A549 (cell line): ENCODE data around the gene ACOX1. TPM values are rescaled to one million over a fixed set of nuclear protein-coding genes. Genes with fewer than 3 reads are reported as not detected.

Experiments
- ATAC-seq, 2 experiments: fragments of 200-7000 bp in 1 of 2; fragments of >200 bp in 1 of 2; cut with Nextera tagmentation in 1 of 2; cut with Tn5 transposase in 1 of 2; 3 replicates each; pipeline versions ENCODE4 v1.8.0 to v1.9.1; 2018 to 2020; ENCODE audit warnings: mild to moderate bottlenecking in 1 of 2, moderate library complexity in 1 of 2
- CTCF ChIA-PET: fragments of 300-600 bp; sonication (Branson Sonifier 250); formaldehyde crosslinking; extraction: SDS; loops from one replicate; lab custom pipeline; 2021; ENCODE audit warnings: antibody characterized with exemption, inconsistent platforms; lab: Yijun Ruan, JAX
- POLR2A ChIA-PET: fragments of 350-600 bp; formaldehyde crosslinking; extraction: SDS; loops from one replicate; lab custom pipeline; 2021; ENCODE audit warnings: antibody characterized with exemption, inconsistent platforms; lab: Yijun Ruan, JAX
- DNase-seq, 2 experiments: peaks; one replicate each; pipeline versions ENCODE4 v3.0.0 to v3.0.0-alpha.2; 2011 to 2016; ENCODE audit warnings: low read depth in 1 of 2, low spot score in 1 of 2
- FAIRE-seq: peaks from 2 replicates; lab custom pipeline; 2011; peaks lifted over from hg19 to GRCh38; lab: Jason Lieb, UNC
- H3K27ac ChIP-seq, 2 experiments: fragments of >200 bp; sonication (Bioruptor Twin); formaldehyde crosslinking; 3 replicates each; pipeline ENCODE4 v1.5.1; 2016 to 2017
- H3K4me1 ChIP-seq: fragments of >200 bp; sonication (Bioruptor Twin); formaldehyde crosslinking; 3 replicates; pipeline ENCODE4 v1.6.1; 2016
- H3K4me2 ChIP-seq: fragments of >200 bp; sonication (Bioruptor Twin); formaldehyde crosslinking; 3 replicates; pipeline ENCODE4 v1.6.1; 2016
- H3K4me3 ChIP-seq: fragments of >200 bp; sonication (Bioruptor Twin); formaldehyde crosslinking; 3 replicates; pipeline ENCODE4 v1.5.1; 2016
- H3K9me3 ChIP-seq: fragments of >200 bp; sonication (Bioruptor Twin); formaldehyde crosslinking; 3 replicates; pipeline ENCODE4 v1.6.1; 2016
- CBX8 ChIP-seq: fragments of 200-600 bp; sonication (generic); IDR thresholded peaks from 2 replicates; pipeline ENCODE4 v1.6.1; 2016
- CEBPB ChIP-seq, 2 experiments: fragments of >200 bp in 1 of 2; sonication (Bioruptor Twin) in 1 of 2; formaldehyde crosslinking in 1 of 2; IDR thresholded peaks; 2 replicates each; pipeline ENCODE4 v1.6.1; 2012 to 2016
- CHD2 ChIP-seq: fragments of 150-350 bp; IDR thresholded peaks from 2 replicates; pipeline ENCODE4 v1.6.1; 2014; ENCODE audit warnings: low read length; ENCODE audit not compliant: partially characterized antibody
- FOSL2 ChIP-seq, 2 experiments: fragments of 450-650 bp in 1 of 2; fragments of >200 bp in 1 of 2; sonication (Bioruptor Twin) in 1 of 2; formaldehyde crosslinking; IDR thresholded peaks; 2 replicates each; pipeline versions ENCODE4 v1.5.0 to v1.6.1; 2016 to 2020; ENCODE audit warnings: mild to moderate bottlenecking in 1 of 2, moderate library complexity in 1 of 2
- FOXS1 ChIP-seq: fragments of 250-450 bp; sonication (Bioruptor Pico); IDR thresholded peaks from 2 replicates; pipeline ENCODE4 v1.5.0; 2020; ENCODE audit warnings: mild to moderate bottlenecking, moderate library complexity
- HEYL ChIP-seq: fragments of 250-450 bp; sonication (Bioruptor Pico); IDR thresholded peaks from 2 replicates; pipeline ENCODE4 v1.8.0; 2021; ENCODE audit warnings: mild to moderate bottlenecking, moderate library complexity
- HOXA7 ChIP-seq: fragments of 250-450 bp; sonication (Bioruptor Pico); IDR thresholded peaks from 2 replicates; pipeline ENCODE4 v1.5.0; 2020; ENCODE audit warnings: mild to moderate bottlenecking, moderate library complexity
- HOXB13 ChIP-seq: fragments of 250-450 bp; sonication (Bioruptor Pico); IDR thresholded peaks from 2 replicates; pipeline ENCODE4 v1.5.0; 2020; ENCODE audit warnings: low read depth, mild to moderate bottlenecking, moderate library complexity
- JUNB ChIP-seq: fragments of >200 bp; sonication (Bioruptor Twin); formaldehyde crosslinking; IDR thresholded peaks from 2 replicates; pipeline ENCODE4 v1.6.1; 2016
- MYC ChIP-seq: IDR thresholded peaks from 2 replicates; pipeline ENCODE4 v1.6.1; 2012; ENCODE audit warnings: mild to moderate bottlenecking, inconsistent platforms, low read length, improper control_type of control experiment, borderline replicate concordance
- NFE2L2 ChIP-seq: fragments of 150-350 bp; conservative IDR thresholded peaks from 2 replicates; pipeline ENCODE4 v1.6.1; 2014; ENCODE audit warnings: low read length
- NPAS2 ChIP-seq: fragments of 250-450 bp; sonication (Bioruptor Pico); IDR thresholded peaks from 2 replicates; pipeline ENCODE4 v1.8.0; 2022; ENCODE audit warnings: mild to moderate bottlenecking, moderate library complexity, borderline replicate concordance
- PHF8 ChIP-seq: fragments of 200-600 bp; sonication (generic); IDR thresholded peaks from 2 replicates; pipeline ENCODE4 v1.6.1; 2016; ENCODE audit warnings: low read depth, mild to moderate bottlenecking, antibody characterized with exemption, moderate library complexity, borderline replicate concordance
- POLR2AphosphoS2 ChIP-seq: conservative IDR thresholded peaks from 2 replicates; pipeline ENCODE4 v1.6.1; 2012; ENCODE audit warnings: low read length, improper control_type of control experiment, inconsistent platforms
- RAD21 ChIP-seq, 2 experiments: fragments of >200 bp in 1 of 2; sonication (Bioruptor Twin) in 1 of 2; formaldehyde crosslinking in 1 of 2; IDR thresholded peaks in 1 of 2; conservative IDR thresholded peaks in 1 of 2; 2 replicates in 1 of 2; 3 replicates in 1 of 2; pipeline ENCODE4 v1.6.1; 2012 to 2018; ENCODE audit warnings: inconsistent platforms in 1 of 2
- RFX5 ChIP-seq: fragments of 450-650 bp; IDR thresholded peaks from 2 replicates; pipeline ENCODE4 v1.7.1; 2014; ENCODE audit warnings: antibody characterized with exemption, mild to moderate bottlenecking, moderate library complexity
- RNF2 ChIP-seq: fragments of 200-600 bp; sonication (generic); IDR thresholded peaks from 2 replicates; pipeline ENCODE4 v1.6.1; 2016; ENCODE audit warnings: low read depth, mild to moderate bottlenecking, antibody characterized with exemption, moderate library complexity, borderline replicate concordance
- TFCP2L1 ChIP-seq: fragments of 250-450 bp; sonication (Bioruptor Pico); IDR thresholded peaks from 2 replicates; pipeline ENCODE4 v1.5.0; 2021; ENCODE audit warnings: mild to moderate bottlenecking
- TP53 ChIP-seq: fragments of 250-450 bp; sonication (Bioruptor Pico); IDR thresholded peaks from 2 replicates; pipeline ENCODE4 v1.5.0; 2021; ENCODE audit warnings: mild to moderate bottlenecking, moderate library complexity
- ZFP36 ChIP-seq: fragments of 450-650 bp; IDR thresholded peaks from 2 replicates; pipeline ENCODE4 v1.6.1; 2014; ENCODE audit warnings: borderline replicate concordance; ENCODE audit not compliant: partially characterized antibody
- ZNF302 ChIP-seq: fragments of 250-450 bp; sonication (Bioruptor Pico); IDR thresholded peaks from 2 replicates; pipeline ENCODE4 v1.9.0; 2021; ENCODE audit warnings: inconsistent platforms, mild to moderate bottlenecking, moderate library complexity
- WGBS: methylation state at CpG from one replicate; pipeline ENCODE4 v1.1.6; 2017; ENCODE audit errors: missing lambda C conversion rate; 5-methylcytosine and 5-hydroxymethylcytosine counted together
- polyA plus RNA-seq, 4 experiments: library from polyadenylated mRNA; depleted of rRNA in 3 of 4; stranded (reverse); fragments of >200 nt; fragmentation: RNase III in 1 of 4; extraction: RNeasy Plus Mini Kit Qiagen cat#74134 plus additional on column Dnase treatment in 1 of 4; gene quantifications; 2 replicates in 3 of 4; 3 replicates in 1 of 4; pipeline ENCODE4 v1.2.3, GENCODE V29; 2011 to 2017
- TF ChIP-seq, protein P1 (sequence below): fragments of 150-350 bp; IDR thresholded peaks from 2 replicates; pipeline ENCODE4 v1.6.1; 2014; ENCODE audit warnings: low read depth, mild to moderate bottlenecking, low read length
- TF ChIP-seq, protein P2 (sequence below): fragments of >200 bp; sonication (Bioruptor Twin); formaldehyde crosslinking; IDR thresholded peaks from 3 replicates; pipeline ENCODE4 v1.6.1; 2016
- TF ChIP-seq, protein P3 (sequence below): fragments of >200 bp; sonication (Bioruptor Twin); formaldehyde crosslinking; IDR thresholded peaks from 2 replicates; pipeline ENCODE4 v1.6.1; 2016
- TF ChIP-seq, protein P4 (sequence below): fragments of >200 bp; sonication (Bioruptor Twin); formaldehyde crosslinking; IDR thresholded peaks from 3 replicates; pipeline ENCODE4 v1.5.1; 2016
- TF ChIP-seq, protein P5 (sequence below): IDR thresholded peaks from 2 replicates; pipeline ENCODE4 v1.6.1; 2012

ACOX1 gene
- polyA plus RNA-seq, 2 of the 4 experiments (the other 2 are of a cell fraction): 17.9 to 31.1 TPM

GRCh38 chr17:75896415-75897159, 82.4 kb downstream of the ACOX1 start, which contains the start of gene TRIM65 (continued):
- no peak for TF ChIP-seq RNF2
- TF ChIP-seq PHF8: peak; percentile 77; the same call in 1 of the 2 replicates
- no peak for TF ChIP-seq HEYL (CRISPR knock-in tag)
- TF ChIP-seq RFX5: no peak
- peak; percentile 24; the same call in 1 of the 2 replicates for TF ChIP-seq FOSL2 (IDR thresholded peaks at IDR 0.05)
- peak; percentile 88 for TF ChIP-seq FOSL2 (CRISPR knock-in tag; IDR thresholded peaks at IDR 0.05)
- TF ChIP-seq HOXB13: no peak
- TF ChIP-seq POLR2AphosphoS2: no peak
- no peak for TF ChIP-seq JUNB
- no peak for TF ChIP-seq ZFP36
- no peak for TF ChIP-seq ZNF302 (CRISPR knock-in tag)
- TF ChIP-seq NFE2L2: no peak
- TF ChIP-seq CEBPB (IDR thresholded peaks at IDR 0.05): no peak
- TF ChIP-seq FOXS1 (CRISPR knock-in tag): no peak
- TF ChIP-seq, protein P1, sequence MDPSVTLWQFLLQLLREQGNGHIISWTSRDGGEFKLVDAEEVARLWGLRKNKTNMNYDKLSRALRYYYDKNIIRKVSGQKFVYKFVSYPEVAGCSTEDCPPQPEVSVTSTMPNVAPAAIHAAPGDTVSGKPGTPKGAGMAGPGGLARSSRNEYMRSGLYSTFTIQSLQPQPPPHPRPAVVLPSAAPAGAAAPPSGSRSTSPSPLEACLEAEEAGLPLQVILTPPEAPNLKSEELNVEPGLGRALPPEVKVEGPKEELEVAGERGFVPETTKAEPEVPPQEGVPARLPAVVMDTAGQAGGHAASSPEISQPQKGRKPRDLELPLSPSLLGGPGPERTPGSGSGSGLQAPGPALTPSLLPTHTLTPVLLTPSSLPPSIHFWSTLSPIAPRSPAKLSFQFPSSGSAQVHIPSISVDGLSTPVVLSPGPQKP: no peak
- TF ChIP-seq RAD21 (conservative IDR thresholded peaks at IDR 0.05 in 1 of 2, IDR thresholded peaks at IDR 0.05 in 1 of 2): peak; percentile 12 to 54; a peak in 3 of 5 replicates
- TF ChIP-seq CHD2: no peak
- peak; percentile 55; the same call in 1 of the 2 replicates for TF ChIP-seq MYC
- TF ChIP-seq TP53 (CRISPR knock-in tag): no peak
- TF ChIP-seq, protein P2, sequence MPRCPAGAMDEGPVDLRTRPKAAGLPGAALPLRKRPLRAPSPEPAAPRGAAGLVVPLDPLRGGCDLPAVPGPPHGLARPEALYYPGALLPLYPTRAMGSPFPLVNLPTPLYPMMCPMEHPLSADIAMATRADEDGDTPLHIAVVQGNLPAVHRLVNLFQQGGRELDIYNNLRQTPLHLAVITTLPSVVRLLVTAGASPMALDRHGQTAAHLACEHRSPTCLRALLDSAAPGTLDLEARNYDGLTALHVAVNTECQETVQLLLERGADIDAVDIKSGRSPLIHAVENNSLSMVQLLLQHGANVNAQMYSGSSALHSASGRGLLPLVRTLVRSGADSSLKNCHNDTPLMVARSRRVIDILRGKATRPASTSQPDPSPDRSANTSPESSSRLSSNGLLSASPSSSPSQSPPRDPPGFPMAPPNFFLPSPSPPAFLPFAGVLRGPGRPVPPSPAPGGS: peak; percentile 84
- TF ChIP-seq CBX8: no peak

DNA sequence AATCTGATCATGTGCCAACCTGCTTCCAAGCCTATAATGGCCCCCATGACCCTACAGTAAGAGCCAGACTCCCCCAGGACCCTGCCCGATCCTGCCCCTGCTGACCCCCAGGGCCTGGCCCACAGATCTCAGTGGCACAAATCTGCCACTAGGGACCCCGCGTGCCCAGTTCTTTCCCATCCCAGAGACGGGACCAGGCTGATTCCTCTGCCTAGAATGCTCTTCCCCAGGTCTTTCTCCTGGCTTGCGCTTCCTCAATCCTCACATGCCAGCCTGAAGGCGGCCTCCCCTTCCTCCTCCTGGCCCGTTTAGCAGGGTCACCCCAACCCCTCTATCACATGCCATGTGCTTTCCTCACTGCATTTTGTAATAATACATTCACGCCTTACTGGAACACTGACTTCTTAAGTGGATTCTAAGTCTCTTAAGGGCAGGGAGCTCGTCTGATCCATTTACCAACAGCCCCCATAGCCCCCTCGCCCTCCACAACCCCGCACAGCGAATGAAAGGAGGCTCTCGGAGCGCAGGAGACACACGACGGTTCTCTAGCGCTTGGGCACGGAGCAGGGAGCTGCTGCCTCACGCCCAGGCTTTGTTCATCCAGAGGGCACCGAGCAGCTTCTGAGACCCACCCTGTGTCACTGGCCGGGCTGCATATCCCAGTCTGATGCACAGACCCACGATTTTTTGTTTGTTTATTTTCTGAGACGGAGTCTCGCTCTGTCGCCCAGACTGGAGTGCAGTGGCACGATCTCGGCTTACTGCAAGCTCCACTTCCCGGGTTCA, 83.4 kb downstream of the ACOX1 start:
- 37% methylated on average over 28 of the region's 28 CpGs for WGBS
- H3K4me1 ChIP-seq: peaks cover 17% of the 10 kb centered on the region
- ChIA-PET CTCF (interaction anchor here (0.6 to 22.8 kb wide), 26 partner anchors 9 to 384 kb away, joined by 3 to 513 read pairs (median 4); partner anchors contain the start of genes FBF1, MRPL38, TRIM47 and TSEN54), POLR2A (interaction anchor here (0.7 to 3.8 kb wide), 9 partner anchors 9 to 120 kb away, joined by 3 to 28 read pairs (median 8); partner anchors contain the start of genes ACOX1, TEN1, TRIM47 and UNK)
- DNase-seq (peak; percentile 56 to 81), ATAC-seq (peak; percentile 11 to 66; a peak in 3 of 6 replicates), FAIRE-seq (peak; percentile 18)
- peak overlapping the region; percentile 90 to 97 for H3K27ac ChIP-seq
- peak overlapping the region; percentile 84 for H3K4me3 ChIP-seq
- H3K4me2 ChIP-seq: peak overlapping the region; percentile 99
- TF ChIP-seq, protein P3, sequence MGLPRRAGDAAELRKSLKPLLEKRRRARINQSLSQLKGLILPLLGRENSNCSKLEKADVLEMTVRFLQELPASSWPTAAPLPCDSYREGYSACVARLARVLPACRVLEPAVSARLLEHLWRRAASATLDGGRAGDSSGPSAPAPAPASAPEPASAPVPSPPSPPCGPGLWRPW: no peak
- TF ChIP-seq, protein P4, sequence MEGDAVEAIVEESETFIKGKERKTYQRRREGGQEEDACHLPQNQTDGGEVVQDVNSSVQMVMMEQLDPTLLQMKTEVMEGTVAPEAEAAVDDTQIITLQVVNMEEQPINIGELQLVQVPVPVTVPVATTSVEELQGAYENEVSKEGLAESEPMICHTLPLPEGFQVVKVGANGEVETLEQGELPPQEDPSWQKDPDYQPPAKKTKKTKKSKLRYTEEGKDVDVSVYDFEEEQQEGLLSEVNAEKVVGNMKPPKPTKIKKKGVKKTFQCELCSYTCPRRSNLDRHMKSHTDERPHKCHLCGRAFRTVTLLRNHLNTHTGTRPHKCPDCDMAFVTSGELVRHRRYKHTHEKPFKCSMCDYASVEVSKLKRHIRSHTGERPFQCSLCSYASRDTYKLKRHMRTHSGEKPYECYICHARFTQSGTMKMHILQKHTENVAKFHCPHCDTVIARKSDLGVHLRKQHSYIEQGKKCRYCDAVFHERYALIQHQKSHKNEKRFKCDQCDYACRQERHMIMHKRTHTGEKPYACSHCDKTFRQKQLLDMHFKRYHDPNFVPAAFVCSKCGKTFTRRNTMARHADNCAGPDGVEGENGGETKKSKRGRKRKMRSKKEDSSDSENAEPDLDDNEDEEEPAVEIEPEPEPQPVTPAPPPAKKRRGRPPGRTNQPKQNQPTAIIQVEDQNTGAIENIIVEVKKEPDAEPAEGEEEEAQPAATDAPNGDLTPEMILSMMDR: peak; percentile 36; the same call in 2 of the 3 replicates
- TF ChIP-seq RAD21 (conservative IDR thresholded peaks at IDR 0.05 in 1 of 2, IDR thresholded peaks at IDR 0.05 in 1 of 2) (0 out of 5 replicates have a peak, but pooled peaks of 1 of the 2 experiments have one; percentile 11), HOXA7 (CRISPR knock-in tag) (no peak), MYC (0 out of 2 replicates have a peak, but pooled peaks have one; percentile 42), NPAS2 (CRISPR knock-in tag) (no peak), TFCP2L1 (CRISPR knock-in tag) (0 out of 2 replicates have a peak, but pooled peaks have one; percentile 44)
- TF ChIP-seq, protein P5, sequence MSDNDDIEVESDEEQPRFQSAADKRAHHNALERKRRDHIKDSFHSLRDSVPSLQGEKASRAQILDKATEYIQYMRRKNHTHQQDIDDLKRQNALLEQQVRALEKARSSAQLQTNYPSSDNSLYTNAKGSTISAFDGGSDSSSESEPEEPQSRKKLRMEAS: peak; percentile 45
- H3K9me3 ChIP-seq: no peaks in the 10 kb centered on the region
